ENCODE results near the gene COX6A1.
"Not testable (repeated sequence)": the region's sequence is repeated elsewhere in the genome, so short reads cannot be mapped to it uniquely, and the experiment has no call there.

Gene COX6A1

GRCh38 chr12:120468821-120469449, 31.0 kb downstream of the COX6A1 start:
- peak; percentile 85 for DNase-seq

- peak; percentile 99 for DNase-seq
Measured at GRCh38 chr12:120469450-120470149, 31.7 kb downstream of the COX6A1 start, which contains the start of gene SRSF9. SRSF9 (minus strand) TSS chr12:120469748; CDS start chr12:120469609, 139 bp downstream.

- DNase-seq, result peak; percentile 67
Measured at GRCh38 chr12:120470150-120470784, 32.4 kb downstream of the COX6A1 start.

GRCh38 chr12:120472521-120472920, 34.6 kb downstream of the COX6A1 start:
- DNase-seq, result no peak

- no peak for DNase-seq
Measured at GRCh38 chr12:120473807-120474615, 36.1 kb downstream of the COX6A1 start.

- DNase-seq, result peak; percentile 37
Measured at GRCh38 chr12:120474616-120474960, 36.7 kb downstream of the COX6A1 start.

GRCh38 chr12:120475643-120476042, 37.7 kb downstream of the COX6A1 start:
- no peak for DNase-seq

GRCh38 chr12:120479458-120479857, 41.5 kb downstream of the COX6A1 start:
- DNase-seq, result no peak

- DNase-seq, result no peak
Measured at GRCh38 chr12:120480211-120480610, 42.3 kb downstream of the COX6A1 start.

GRCh38 chr12:120481022-120481767, 43.3 kb downstream of the COX6A1 start:
- no peak for DNase-seq

- DNase-seq, result no peak
Measured at GRCh38 chr12:120483621-120484020, 45.7 kb downstream of the COX6A1 start.

- peak; percentile 18 for DNase-seq
Measured at GRCh38 chr12:120485961-120486881, 48.3 kb downstream of the COX6A1 start.

GRCh38 chr12:120487552-120487951, 49.6 kb downstream of the COX6A1 start:
- DNase-seq, result not testable (repeated sequence)

- DNase-seq, result no peak
Measured at GRCh38 chr12:120488057-120488640, 50.2 kb downstream of the COX6A1 start.

- peak; percentile 24 for DNase-seq
Measured at GRCh38 chr12:120489018-120489417, 51.1 kb downstream of the COX6A1 start.

- DNase-seq, result no peak
Measured at GRCh38 chr12:120490325-120490724, 52.4 kb downstream of the COX6A1 start.
